ENCODE measurements around the gene PHGDH.

The PHGDH gene

GRCh38 chr1:119729044-119729443 is 17.3 kb downstream of the PHGDH start:
- no peak for DNase-seq (ENCODE audit: insufficient read length, low spot score)
- no peak for FAIRE-seq

- DNase-seq (ENCODE audit: insufficient read length, low spot score), result no peak
- FAIRE-seq, result no peak
Measured at GRCh38 chr1:119731060-119731459, 19.3 kb downstream of the PHGDH start.

DNA sequence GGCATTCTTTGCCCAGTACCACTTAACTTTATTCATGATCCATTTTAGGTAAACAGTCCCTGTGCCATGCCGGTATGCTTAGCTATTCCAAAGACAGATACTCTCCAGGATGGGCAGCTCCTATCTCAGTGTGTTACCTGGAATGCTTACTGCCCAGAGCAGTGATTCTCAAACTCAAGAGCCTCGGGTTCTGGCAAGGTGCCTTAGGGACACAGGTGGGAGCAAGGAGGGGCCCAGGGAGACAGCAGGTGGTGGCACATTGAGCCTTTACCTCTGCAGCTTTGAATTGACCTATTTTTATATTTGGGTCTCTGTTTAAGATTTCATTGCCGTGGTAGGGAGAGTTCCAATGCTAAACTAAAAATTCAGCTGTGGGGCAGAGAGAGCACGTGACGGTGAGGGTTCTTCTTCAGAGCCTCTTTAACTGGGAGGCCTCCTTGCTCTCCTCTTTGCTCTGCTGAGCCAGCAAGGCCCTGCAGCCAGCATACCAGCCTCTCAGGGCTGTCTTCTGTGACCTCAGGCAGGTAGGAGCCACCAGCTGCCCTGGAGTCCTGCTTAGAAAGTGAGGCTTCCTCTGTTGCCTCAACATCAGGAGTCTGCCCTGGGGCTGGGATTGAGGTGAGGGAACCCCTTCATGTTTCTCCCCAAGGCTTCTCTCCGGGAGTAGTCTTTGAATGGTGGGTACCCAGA is 20.2 kb downstream of the PHGDH start:
- FAIRE-seq, result no peak

DNA sequence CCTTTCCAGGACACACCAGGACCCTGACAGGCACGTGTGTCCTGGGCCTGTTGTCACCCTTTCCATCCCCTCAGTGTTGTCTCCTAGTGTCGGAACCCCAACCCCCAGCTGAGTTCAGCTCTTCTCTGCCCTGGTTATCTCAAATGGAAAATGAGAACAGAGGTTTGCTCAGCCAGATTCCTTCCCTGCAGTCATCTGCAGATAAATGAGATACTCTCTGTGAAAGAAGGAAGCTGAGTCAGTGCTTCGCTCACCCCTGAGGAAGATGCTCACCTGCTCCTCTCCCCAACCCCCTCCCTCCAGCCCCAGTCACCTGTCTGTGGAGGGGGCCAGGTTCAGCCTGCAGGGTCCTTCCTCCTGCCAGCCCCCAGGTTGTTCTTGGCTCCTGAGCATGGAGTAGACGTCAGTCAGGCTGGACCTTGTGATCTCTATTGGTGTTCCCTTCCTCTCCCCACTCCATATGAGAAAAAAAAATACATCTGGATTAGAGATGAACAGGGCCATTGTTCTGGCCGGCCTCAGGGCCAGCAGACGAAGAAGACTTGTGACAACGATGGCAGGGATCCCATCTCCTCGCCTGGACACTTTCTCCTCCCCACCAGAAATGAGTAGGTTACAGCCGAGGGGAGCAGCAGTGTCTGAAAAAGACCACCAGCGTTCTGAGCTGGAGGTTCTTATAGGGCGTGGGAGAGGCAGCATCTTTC is 20.9 kb downstream of the PHGDH start:
- DNase-seq (ENCODE audit: insufficient read length, low spot score), result no peak
- no peak for FAIRE-seq

More for the DNA sequence above, 20.2 kb downstream of the PHGDH start:
- DNase-seq (ENCODE audit: insufficient read length, low spot score), result no peak

- no peak for FAIRE-seq
- no peak for DNase-seq (ENCODE audit: insufficient read length, low spot score)
Measured at GRCh38 chr1:119733754-119734153, 22.0 kb downstream of the PHGDH start.

- DNase-seq (ENCODE audit: insufficient read length, low spot score) (no peak), FAIRE-seq (no peak)
Measured at GRCh38 chr1:119735217-119735616, 23.5 kb downstream of the PHGDH start.

DNA sequence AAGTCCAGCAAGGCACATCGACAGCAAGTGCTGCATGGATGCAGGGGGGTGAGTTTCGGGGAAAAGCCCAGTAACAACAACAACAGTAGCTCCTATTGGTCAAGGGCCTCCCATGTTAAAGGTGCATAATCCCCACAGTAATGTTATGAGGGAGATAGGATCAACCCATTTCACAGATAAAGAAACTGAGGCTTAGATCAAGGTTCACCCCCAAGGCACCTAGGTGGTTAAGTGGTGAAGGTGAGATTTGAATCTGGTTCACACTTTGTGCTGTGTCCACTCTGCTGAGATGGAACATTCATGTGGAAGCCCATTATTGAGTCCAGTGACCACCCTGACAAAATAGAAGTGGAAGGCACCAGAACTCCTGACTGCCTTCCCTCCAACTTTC is 24.9 kb downstream of the PHGDH start:
- FAIRE-seq (no peak), DNase-seq (ENCODE audit: insufficient read length, low spot score) (no peak)

DNA sequence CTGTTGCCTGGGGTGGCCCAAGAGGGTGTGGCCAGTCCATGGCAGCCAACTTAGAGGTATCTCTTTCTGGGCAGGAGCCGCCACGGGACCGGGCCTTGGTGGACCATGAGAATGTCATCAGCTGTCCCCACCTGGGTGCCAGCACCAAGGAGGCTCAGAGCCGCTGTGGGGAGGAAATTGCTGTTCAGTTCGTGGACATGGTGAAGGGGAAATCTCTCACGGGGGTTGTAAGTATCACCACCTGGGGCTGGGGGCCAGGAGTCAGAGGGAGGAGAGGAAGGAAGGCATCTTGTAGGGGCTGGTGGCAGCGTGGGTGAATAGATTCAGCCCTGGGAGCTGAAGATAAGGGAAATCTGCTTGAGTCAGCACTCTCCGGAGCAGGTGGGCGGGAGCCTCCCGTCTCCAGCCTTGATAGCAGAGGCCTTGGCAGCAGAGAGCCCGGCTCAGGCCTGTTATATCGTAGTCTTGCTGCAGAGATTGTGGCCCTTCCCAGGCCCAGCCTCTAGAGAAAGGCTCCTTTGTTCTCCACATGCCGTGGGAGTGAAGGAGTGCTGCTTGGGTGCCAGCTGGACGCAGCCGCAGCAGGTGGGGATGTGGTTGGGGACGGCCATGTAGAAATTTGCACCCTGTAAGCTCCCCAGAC is 25.4 kb downstream of the PHGDH start:
- FAIRE-seq (no peak), DNase-seq (ENCODE audit: insufficient read length, low spot score) (no peak)

DNA sequence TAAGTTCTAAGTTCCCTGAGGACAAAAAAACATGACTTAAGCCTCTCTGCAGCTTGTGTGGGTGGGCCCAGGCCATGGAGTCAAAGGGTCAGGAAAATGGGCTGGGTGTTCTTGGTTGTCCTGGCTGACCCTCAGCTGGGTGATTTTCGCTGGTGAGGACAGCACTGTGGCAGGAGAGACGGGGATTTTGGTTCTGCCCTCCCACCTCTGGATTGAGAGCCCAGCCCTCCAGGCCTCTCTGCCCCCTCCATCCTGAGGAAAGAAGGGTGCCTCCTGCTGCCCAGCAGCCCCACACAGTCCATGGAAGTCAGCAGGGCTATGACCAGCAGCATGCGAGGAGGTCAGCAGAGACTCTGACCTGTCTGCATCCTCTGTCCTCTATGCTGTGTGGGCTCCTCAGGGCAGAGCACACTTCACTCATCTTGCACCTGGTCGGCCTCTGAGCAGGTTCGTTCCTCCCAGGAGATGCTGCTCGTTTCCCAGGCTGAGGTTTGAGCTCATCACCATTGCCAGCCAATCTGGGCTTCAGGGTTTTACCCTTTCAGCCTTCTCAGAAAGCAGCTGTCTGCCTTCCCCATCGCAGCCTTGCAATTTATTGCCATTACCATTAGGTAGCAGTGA is 26.5 kb downstream of the PHGDH start:
- FAIRE-seq (no peak), DNase-seq (ENCODE audit: insufficient read length, low spot score) (no peak)

DNA sequence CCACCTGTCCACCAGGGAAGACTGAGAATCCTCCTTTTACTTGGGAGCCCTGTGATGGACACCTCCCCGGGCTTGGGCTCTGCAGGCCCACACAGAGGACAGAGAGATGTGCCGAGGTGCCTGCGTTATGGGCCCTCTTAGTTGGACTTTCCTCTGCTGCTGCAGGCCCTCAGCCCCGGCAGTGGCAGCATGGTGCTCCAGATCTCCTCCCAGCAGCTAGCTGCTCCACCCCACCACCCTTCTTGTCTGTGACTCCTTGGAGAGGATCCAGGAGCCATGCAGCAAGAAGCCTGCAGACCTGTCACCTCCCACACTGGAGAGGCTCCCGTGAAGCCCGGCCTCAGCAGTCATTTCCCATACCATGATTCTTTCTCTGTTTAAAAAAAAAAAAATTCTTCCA is 27.4 kb downstream of the PHGDH start:
- FAIRE-seq (no peak), DNase-seq (ENCODE audit: insufficient read length, low spot score) (no peak)

DNA sequence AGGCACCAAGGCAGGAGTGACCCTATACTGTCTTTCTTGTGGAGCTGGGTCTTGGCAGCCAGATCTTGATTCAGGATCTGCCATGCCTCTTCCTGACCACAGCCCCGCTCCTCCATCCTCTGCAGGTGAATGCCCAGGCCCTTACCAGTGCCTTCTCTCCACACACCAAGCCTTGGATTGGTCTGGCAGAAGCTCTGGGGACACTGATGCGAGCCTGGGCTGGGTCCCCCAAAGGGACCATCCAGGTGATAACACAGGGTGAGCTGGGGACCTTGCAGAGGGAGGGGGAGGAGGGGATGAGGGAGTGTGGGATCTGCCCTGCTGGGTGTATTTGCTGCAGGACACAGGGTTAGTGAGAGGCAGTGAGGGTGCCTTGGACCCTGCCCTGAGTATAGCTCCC is 28.5 kb downstream of the PHGDH start:
- no peak for FAIRE-seq
- no peak for DNase-seq (ENCODE audit: insufficient read length, low spot score)

GRCh38 chr1:119740896-119741780 is 29.4 kb downstream of the PHGDH start:
- DNase-seq (ENCODE audit: insufficient read length, low spot score) (no peak), FAIRE-seq (no peak)

DNA sequence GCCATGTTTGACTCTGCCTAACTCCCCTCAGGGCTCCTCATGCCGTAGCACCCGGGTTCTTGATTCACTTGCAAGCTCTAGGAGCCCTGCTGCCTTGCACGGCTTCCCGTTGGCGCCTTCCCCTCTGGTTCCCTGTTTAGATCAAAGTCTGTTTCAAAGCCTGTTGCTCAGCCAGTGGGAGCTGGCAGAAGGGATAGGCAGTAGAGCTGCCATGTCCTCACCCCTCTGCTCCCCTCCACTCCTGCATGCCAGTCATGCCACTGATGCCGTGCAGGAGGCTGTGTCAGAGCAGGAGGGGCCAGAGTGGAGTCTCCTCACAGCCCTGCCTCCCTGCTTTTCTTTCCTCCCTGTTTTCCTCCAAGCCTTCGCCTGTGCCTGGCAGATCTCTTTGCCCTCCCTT is 30.5 kb downstream of the PHGDH start:
- DNase-seq (ENCODE audit: insufficient read length, low spot score), result no peak
- FAIRE-seq, result no peak

DNA sequence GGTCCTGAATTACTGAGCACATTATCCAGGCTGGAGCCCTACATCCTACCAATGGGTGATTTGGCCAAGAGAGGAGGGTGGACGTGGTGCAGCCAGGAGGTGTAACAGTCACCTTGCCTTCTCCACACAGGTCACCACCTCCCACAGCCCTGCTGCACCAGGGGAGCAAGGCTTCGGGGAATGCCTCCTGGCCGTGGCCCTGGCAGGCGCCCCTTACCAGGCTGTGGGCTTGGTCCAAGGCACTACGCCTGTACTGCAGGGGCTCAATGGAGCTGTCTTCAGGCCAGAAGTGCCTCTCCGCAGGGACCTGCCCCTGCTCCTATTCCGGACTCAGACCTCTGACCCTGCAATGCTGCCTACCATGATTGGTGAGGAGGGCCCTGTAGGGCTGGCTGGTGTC is 30.9 kb downstream of the PHGDH start:
- FAIRE-seq, result no peak

DNA sequence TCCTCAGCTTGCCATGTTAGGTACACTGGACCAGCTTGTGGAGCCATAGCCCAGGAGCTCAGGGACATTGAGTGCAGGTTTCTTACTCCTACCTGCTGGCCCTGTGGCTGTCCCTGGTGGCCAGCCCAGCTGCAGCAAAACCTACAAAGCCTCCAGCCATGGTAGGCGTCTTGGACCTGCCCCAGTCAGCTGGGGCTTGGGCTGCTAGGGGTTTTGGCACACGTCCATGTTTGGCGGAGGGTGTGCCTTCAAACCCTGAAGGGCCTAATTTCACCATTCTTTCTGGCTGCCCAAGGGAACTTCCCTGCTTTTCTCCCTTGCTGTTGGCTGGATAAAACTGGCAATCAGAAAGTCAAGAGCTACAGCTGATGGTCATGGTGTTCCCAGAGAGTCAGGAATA is 31.6 kb downstream of the PHGDH start:
- FAIRE-seq, result no peak
- DNase-seq (ENCODE audit: insufficient read length, low spot score), result no peak

More for the DNA sequence above, 30.9 kb downstream of the PHGDH start:
- no peak for DNase-seq (ENCODE audit: insufficient read length, low spot score)

DNA sequence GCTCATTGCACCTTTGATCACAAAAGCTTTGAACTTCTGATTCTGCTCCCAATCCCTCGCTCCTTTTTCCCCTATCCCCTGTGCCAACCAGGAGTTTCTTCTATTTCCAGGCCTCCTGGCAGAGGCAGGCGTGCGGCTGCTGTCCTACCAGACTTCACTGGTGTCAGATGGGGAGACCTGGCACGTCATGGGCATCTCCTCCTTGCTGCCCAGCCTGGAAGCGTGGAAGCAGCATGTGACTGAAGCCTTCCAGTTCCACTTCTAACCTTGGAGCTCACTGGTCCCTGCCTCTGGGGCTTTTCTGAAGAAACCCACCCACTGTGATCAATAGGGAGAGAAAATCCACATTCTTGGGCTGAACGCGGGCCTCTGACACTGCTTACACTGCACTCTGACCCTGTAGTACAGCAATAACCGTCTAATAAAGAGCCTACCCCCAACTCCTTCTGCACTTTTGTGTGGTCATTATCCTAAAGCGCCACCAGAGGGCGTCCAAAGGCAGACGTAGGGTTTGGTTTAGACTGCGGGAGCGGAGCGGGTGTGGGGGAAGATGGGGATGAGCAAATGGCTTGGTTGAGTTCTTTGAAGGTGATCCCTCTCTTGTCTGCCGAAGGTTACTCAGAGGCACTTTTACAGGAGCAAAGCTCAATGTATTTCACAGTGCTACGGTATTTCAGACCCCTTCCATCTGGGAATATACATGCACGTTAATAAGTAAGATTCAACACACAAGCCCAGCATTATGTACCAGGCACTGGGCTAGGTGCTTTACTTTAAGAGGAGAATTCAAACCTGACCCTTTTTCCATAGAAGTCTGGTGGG is 32.3 kb downstream of the PHGDH start:
- DNase-seq (ENCODE audit: insufficient read length, low spot score) (peak; percentile 56), FAIRE-seq (peak; percentile 60)

DNA sequence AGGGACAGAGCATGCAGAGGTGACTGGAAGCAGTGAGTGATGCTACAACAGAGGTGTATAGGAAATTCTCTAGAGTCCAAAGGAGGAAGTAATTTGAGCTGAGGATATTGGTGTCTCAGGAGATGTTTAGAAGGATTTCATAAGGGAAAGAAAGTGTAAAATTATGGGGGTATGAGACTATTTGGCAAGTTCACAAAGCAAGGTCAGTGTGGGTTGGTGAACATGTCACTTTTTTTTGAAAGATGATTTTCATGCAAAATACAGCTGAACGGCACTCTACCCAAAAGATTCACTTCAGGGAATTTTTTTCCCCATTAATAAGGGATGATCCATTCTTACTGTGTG is 32.8 kb downstream of the PHGDH start:
- no peak for DNase-seq (ENCODE audit: insufficient read length, low spot score)
- no peak for FAIRE-seq

GRCh38 chr1:119745034-119745433 is 33.3 kb downstream of the PHGDH start:
- DNase-seq (ENCODE audit: insufficient read length, low spot score) (no peak), FAIRE-seq (no peak)

GRCh38 chr1:119747451-119747850 is 35.7 kb downstream of the PHGDH start:
- FAIRE-seq, result no peak
- no peak for DNase-seq (ENCODE audit: insufficient read length, low spot score)

DNA sequence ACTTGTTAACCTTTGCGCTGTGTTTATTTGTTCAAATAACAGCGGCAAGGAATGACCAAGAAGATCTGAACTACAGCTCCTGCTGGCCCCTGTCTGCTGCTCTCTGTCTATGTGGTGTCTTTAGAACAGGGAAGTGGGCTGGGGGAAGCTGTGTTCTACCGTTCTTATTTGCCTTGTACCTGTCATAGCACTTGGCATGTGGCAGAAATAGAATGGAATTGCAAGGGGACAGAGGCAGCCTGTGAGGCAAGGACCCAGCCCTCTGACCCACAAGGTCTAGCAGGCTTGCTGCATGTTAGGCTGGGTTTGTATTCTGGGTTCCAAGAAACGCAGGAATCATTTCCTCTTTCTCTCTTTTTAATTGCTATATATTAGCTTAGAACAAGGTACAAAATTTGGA is 36.3 kb downstream of the PHGDH start:
- FAIRE-seq (no peak), DNase-seq (ENCODE audit: insufficient read length, low spot score) (no peak)

All from GM19239 (cell line).